Astrocyte (in vitro differentiated cells and primary cell): ENCODE measurements around the gene CEP89.

Experiments
- EZH2 ChIP-seq: IDR thresholded peaks from 2 replicates; pipeline ENCODE4 v1.6.1; 2012; ENCODE audit warnings: mild to moderate bottlenecking, low read length, inconsistent platforms; ENCODE audit not compliant: insufficient read depth
- TF ChIP-seq, protein P1 (sequence below): IDR thresholded peaks from 2 replicates; pipeline ENCODE4 v1.5.1; 2011; ENCODE audit warnings: low read depth, mild to moderate bottlenecking, inconsistent platforms, low read length, moderate library complexity; ENCODE audit not compliant: insufficient read depth

DNA sequence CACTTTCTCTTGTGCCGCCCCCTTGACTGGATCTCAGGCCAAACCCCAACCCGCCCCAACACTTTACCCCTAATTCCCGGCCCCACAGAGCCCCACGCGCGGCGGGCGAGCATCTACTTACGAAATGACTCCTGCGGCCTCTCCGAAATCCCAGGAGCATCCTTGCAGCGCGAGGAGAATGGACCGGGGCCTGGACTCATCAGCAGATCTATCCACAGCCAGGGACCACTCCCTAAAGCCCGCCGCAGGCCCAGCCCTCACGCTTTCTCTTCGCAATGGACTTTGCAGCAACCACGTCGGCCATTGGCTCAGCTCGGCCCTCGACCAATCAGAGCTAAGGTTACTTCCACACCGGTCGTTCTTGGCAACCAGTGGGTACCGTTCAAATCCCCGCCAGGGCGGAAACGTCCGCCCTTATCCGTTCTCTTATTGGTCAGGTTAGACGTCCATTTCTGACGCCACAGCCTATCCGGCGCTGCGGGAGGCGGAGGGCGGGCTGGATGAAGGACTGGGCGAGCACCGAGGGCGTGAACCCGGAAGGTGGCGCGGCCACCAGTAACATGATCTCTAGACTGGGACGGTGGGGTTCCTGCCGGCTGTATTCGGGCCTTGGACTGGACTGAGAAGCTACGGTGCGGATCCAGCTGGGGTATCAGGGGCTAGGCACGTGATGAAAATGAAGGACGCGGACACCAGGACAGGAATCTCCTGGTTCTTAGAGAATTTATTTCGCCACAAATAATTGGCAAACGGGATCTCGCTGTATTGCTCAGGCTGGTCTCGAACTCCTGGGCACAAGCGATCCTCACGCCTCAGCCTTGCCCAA lies at the start of gene CEP89, which contains the start of gene FAAP24:
- TF ChIP-seq, protein P1, sequence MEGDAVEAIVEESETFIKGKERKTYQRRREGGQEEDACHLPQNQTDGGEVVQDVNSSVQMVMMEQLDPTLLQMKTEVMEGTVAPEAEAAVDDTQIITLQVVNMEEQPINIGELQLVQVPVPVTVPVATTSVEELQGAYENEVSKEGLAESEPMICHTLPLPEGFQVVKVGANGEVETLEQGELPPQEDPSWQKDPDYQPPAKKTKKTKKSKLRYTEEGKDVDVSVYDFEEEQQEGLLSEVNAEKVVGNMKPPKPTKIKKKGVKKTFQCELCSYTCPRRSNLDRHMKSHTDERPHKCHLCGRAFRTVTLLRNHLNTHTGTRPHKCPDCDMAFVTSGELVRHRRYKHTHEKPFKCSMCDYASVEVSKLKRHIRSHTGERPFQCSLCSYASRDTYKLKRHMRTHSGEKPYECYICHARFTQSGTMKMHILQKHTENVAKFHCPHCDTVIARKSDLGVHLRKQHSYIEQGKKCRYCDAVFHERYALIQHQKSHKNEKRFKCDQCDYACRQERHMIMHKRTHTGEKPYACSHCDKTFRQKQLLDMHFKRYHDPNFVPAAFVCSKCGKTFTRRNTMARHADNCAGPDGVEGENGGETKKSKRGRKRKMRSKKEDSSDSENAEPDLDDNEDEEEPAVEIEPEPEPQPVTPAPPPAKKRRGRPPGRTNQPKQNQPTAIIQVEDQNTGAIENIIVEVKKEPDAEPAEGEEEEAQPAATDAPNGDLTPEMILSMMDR, result no peak
- no peak for TF ChIP-seq EZH2
